GM23248 (cell line): ENCODE data around the gene RNASE7. TPM values are rescaled to one million over a fixed set of nuclear protein-coding genes. Genes with fewer than 3 reads are reported as not detected.
A peak's percentile ranks its signal among the peaks of the same experiment; 100 is the strongest.

Experiments
- DNase-seq: peaks from one replicate; pipeline ENCODE4 v3.0.0-alpha.2; 2015
- H2AFZ ChIP-seq: fragments of 200-600 bp; sonication (generic); 2 replicates; pipeline ENCODE4 v1.6.1; 2016; ENCODE audit warnings: antibody characterized with exemption
- H3F3A ChIP-seq: fragments of 200-600 bp; sonication (generic); 2 replicates; pipeline ENCODE4 v1.6.1; 2016; ENCODE audit warnings: mild to moderate bottlenecking, antibody characterized with exemption, mixed run types; ENCODE audit not compliant: insufficient read depth
- H3K27ac ChIP-seq: fragments of 200-600 bp; sonication (generic); 2 replicates; pipeline ENCODE4 v1.5.1; 2016; ENCODE audit warnings: mild to moderate bottlenecking
- H3K27me3 ChIP-seq: fragments of 200-600 bp; sonication (generic); replicated peaks from 2 replicates; pipeline ENCODE4 v1.6.1; 2016; ENCODE audit warnings: mild to moderate bottlenecking; ENCODE audit not compliant: insufficient read depth
- H3K36me3 ChIP-seq: fragments of 200-600 bp; sonication (generic); 2 replicates; pipeline ENCODE4 v1.6.1; 2016; ENCODE audit warnings: low read depth, mild to moderate bottlenecking
- H3K4me1 ChIP-seq: fragments of 200-600 bp; sonication (generic); 2 replicates; pipeline ENCODE4 v1.6.1; 2016; ENCODE audit warnings: mild to moderate bottlenecking; ENCODE audit not compliant: insufficient read depth
- H3K4me2 ChIP-seq: fragments of 200-600 bp; sonication (generic); one replicate; pipeline ENCODE4 v1.6.1; 2016; ENCODE audit warnings: mild to moderate bottlenecking; ENCODE audit not compliant: unreplicated experiment
- H3K4me3 ChIP-seq: fragments of 200-600 bp; sonication (generic); 2 replicates; pipeline ENCODE4 v1.5.1; 2016; ENCODE audit warnings: mild to moderate bottlenecking
- H3K79me2 ChIP-seq: fragments of 200-600 bp; sonication (generic); 2 replicates; pipeline ENCODE4 v1.6.1; 2016; ENCODE audit warnings: mild to moderate bottlenecking; ENCODE audit not compliant: insufficient read depth
- H3K9ac ChIP-seq: fragments of 200-600 bp; sonication (generic); 2 replicates; pipeline ENCODE4 v1.6.1; 2016; ENCODE audit warnings: mild to moderate bottlenecking
- H3K9me2 ChIP-seq: fragments of 200-600 bp; sonication (generic); 2 replicates; pipeline ENCODE4 v1.6.1; 2016; ENCODE audit warnings: mixed run types, mild to moderate bottlenecking, moderate library complexity; ENCODE audit not compliant: insufficient read depth
- H3K9me3 ChIP-seq: fragments of 200-600 bp; sonication (generic); one replicate; pipeline ENCODE4 v1.6.1; 2017; ENCODE audit warnings: low read depth
- H4K20me1 ChIP-seq: fragments of 200-600 bp; sonication (generic); 2 replicates; pipeline ENCODE4 v1.6.0; 2016; ENCODE audit not compliant: insufficient read depth
- EZH2 ChIP-seq: fragments of 200-600 bp; sonication (generic); IDR thresholded peaks from 2 replicates; pipeline ENCODE4 v1.6.1; 2018; ENCODE audit warnings: antibody characterized with exemption, mild to moderate bottlenecking; ENCODE audit not compliant: insufficient read depth, poor library complexity, severe bottlenecking
- EZH2phosphoT487 ChIP-seq: fragments of 200-600 bp; sonication (generic); IDR thresholded peaks from 2 replicates; pipeline ENCODE4 v1.6.1; 2018; ENCODE audit warnings: antibody characterized with exemption, moderate library complexity, mild to moderate bottlenecking, low read depth; ENCODE audit not compliant: insufficient read depth
- WGBS, 2 experiments: methylation state at CpG; one replicate each; pipeline ENCODE4 v1.1.6; 2015 to 2017; ENCODE audit warnings: low lambda C conversion rate in 2 of 2, low coverage in 1 of 2; ENCODE audit errors: missing lambda C conversion rate in 2 of 2; 5-methylcytosine and 5-hydroxymethylcytosine counted together
- in situ Hi-C: fragments of 300-500 bp; cut with MboI; formaldehyde crosslinking; loops from 2 replicates; pipeline ENCODE4 v1.15.0; 2020
- polyA plus RNA-seq: library from polyadenylated mRNA; unstranded; fragments of >200 nt; fragmentation: Nextera tagmentation; extraction: Ambion mirVana; gene quantifications from 2 replicates; pipeline ENCODE4 v1.2.1, GENCODE V29; 2016
- total RNA-seq: library from RNA; depleted of rRNA; stranded (reverse); fragments of >200 nt; shearing (Covaris generic); gene quantifications from 2 replicates; pipeline ENCODE4 v1.2.3, GENCODE V29; 2014; rRNA removed

The RNASE7 gene, protein sequence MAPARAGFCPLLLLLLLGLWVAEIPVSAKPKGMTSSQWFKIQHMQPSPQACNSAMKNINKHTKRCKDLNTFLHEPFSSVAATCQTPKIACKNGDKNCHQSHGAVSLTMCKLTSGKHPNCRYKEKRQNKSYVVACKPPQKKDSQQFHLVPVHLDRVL
- total RNA-seq (not detected in 2 replicates), polyA plus RNA-seq (not detected in 2 replicates)

DNA sequence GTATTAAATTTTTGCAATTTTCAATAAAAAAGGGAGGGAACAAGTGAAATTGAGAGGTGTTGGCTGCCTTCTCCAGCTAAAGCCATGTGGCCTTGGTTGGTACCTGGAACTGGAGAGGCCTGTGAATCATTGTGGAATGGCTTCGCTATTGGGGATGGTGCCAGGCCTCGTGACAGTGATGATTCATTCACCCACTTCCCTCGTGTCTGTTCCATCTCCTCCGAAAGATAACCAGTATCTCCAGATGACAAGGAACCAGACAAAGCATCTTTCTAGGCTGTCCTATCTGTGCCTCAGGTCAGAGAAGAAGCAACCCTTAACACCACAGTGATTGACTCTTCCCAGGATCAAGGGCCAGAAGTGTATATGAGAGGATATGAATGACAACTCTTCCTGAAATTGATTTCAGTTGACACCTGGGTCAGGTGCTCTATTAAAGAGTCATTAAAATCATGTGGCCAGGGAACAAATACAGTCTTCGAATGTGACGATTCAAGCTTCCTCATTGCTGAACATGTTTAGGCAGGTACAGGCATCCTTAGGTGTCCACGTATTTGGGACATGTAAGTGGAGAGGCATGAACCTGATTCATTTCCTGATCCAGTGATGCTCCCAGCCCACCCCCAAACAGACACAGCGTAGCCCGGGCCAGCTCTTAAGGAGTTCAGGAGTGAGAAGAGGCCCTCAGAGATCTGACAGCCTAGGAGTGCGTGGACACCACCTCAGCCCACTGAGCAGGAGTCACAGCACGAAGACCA is at the start of gene RNASE7:
Gene RNASE7 (plus strand): TSS at position 687 of the 758 bp plus-strand sequence. CDS start 631 bp downstream, outside the sequence.
- Histone ChIP-seq H3K9ac (no peak within 1 kb of the TSS), H3K27me3 (no peaks in the 10 kb centered on the region), H3K4me3 (no peak within 1 kb of the TSS), H3K27ac (no peak within 1 kb of the TSS), H3F3A (no peaks in the 10 kb centered on the region), H3K4me1 (peaks cover 13% of the 10 kb centered on the region), H3K9me2 (no peaks in the 10 kb centered on the region), H4K20me1 (no peaks in the 10 kb centered on the region), H3K4me2 (no peak within 1 kb of the TSS), H3K9me3 (no peaks in the 10 kb centered on the region), H2AFZ (no peak within 1 kb of the TSS), H3K36me3 (no peaks in the 10 kb centered on the region), H3K79me2 (no peaks in the 10 kb centered on the region)
- no peak for TF ChIP-seq EZH2
- no peak for TF ChIP-seq EZH2phosphoT487
- in situ Hi-C loops = no loop called here
- 58 to 65% methylated on average over 11 of the region's 11 CpGs for WGBS, 2 experiments
- DNase-seq = peak; percentile 76

DNA sequence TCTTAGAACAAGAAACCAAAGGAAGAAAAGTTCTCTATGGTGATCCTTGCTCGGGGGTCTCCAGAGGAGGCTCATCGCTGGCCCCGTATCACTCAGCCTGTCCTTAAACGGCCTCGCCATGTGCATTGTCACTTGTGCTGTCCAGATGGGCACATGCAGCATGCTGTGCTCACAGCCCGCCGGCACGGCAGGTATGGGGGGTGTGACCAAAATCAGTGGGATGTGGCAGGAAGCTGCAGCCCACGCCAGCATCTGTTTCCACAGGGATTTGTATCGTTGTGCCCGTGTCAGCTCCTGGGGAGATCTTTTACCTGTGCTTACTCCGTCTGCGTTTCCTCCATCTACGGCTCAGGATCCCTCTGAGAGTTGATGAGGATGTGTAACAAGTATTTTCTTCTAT is 45.6 kb upstream of the RNASE7 start:
- in situ Hi-C loops = no loop called here
- H3F3A ChIP-seq = peaks cover 23% of the 10 kb centered on the region
- no peak overlapping the region for H3K4me2 ChIP-seq
- H3K4me3 ChIP-seq = no peak overlapping the region
- H3K27me3 ChIP-seq = no peaks in the 10 kb centered on the region
- H3K9me3 ChIP-seq = no peaks in the 10 kb centered on the region
- no peaks in the 10 kb centered on the region for H4K20me1 ChIP-seq
- no peaks in the 10 kb centered on the region for H3K9me2 ChIP-seq
- no peak for DNase-seq
- WGBS, 2 experiments = 89 to 91% methylated on average over 14 of the region's 14 CpGs
- H3K4me1 ChIP-seq = peaks cover 14% of the 10 kb centered on the region
- H2AFZ ChIP-seq = no peak overlapping the region
- peaks cover 16% of the 10 kb centered on the region for H3K79me2 ChIP-seq
- TF ChIP-seq EZH2 (no peak), EZH2phosphoT487 (no peak)
- peaks cover 38% of the 10 kb centered on the region for H3K36me3 ChIP-seq
- H3K27ac ChIP-seq = no peak overlapping the region
- no peak overlapping the region for H3K9ac ChIP-seq

DNA sequence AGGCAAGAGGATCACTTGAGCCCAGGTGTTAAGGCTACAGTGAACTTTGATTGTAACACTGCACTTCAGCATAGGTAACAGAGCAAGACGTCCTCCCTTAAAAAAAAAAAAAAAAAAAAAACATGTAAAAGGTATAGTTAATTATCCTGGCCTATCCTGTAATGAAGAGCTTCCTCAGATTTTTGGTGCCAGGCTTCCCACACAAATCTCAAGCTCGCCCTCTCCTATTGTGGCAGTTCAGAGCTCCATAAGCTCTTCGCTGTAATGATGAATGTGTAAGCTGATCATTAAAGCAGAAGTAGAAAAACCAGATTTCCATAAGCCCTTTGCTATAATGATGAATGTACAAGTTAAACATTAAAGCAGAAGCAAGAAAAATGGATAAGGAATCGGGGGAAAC is 45.0 kb upstream of the RNASE7 start:
- H3K79me2 ChIP-seq = peaks cover 10% of the 10 kb centered on the region
- no peak overlapping the region for H3K4me2 ChIP-seq
- no peak overlapping the region for H2AFZ ChIP-seq
- no peaks in the 10 kb centered on the region for H4K20me1 ChIP-seq
- TF ChIP-seq EZH2phosphoT487 = no peak
- no peak for TF ChIP-seq EZH2
- H3K27ac ChIP-seq = no peak overlapping the region
- H3K27me3 ChIP-seq = no peaks in the 10 kb centered on the region
- H3K4me1 ChIP-seq = peaks cover 11% of the 10 kb centered on the region
- 75 to 77% methylated on average over 4 of the region's 4 CpGs for WGBS, 2 experiments
- H3K4me3 ChIP-seq = no peak overlapping the region
- H3K9me2 ChIP-seq = no peaks in the 10 kb centered on the region
- DNase-seq = no peak
- H3F3A ChIP-seq = peaks cover 23% of the 10 kb centered on the region
- no peak overlapping the region for H3K9ac ChIP-seq
- H3K36me3 ChIP-seq = peaks cover 34% of the 10 kb centered on the region
- no peaks in the 10 kb centered on the region for H3K9me3 ChIP-seq
- in situ Hi-C loops = no loop called here

DNA sequence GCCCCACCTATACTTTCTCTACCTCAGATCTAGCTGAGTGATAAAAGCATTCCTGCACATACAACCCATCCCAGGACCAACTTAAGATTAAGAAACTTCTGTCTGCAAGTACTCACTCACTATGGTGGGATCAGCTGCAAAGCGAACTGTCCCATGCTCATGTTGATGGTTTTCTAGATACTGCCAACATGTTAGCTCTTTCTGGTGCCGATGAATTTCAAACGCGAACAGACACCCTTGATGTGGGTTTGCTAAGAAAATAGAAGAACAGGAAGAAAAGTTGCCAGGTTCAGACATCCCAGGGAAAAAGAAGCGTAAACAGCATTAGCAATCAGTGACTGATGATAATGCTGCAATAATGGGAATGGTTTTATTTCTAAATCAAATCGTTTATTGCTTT is 44.6 kb upstream of the RNASE7 start:
- Histone ChIP-seq H3K27ac (no peak overlapping the region), H3K4me2 (no peak overlapping the region), H3K9ac (no peak overlapping the region), H3K79me2 (peaks cover 6% of the 10 kb centered on the region; the same call in 1 of the 2 replicates), H2AFZ (no peak overlapping the region), H3K9me3 (no peaks in the 10 kb centered on the region), H4K20me1 (no peaks in the 10 kb centered on the region), H3K27me3 (no peaks in the 10 kb centered on the region), H3K9me2 (no peaks in the 10 kb centered on the region), H3K4me1 (peaks cover 11% of the 10 kb centered on the region), H3K4me3 (no peak overlapping the region), H3F3A (peaks cover 23% of the 10 kb centered on the region), H3K36me3 (peaks cover 30% of the 10 kb centered on the region)
- TF ChIP-seq EZH2 (no peak), EZH2phosphoT487 (no peak)
- WGBS, 2 experiments = 65 to 71% methylated on average over 6 of the region's 6 CpGs
- in situ Hi-C loops = no loop called here
- no peak for DNase-seq
